SU-DHL-6 (cell line): ENCODE results near the gene DIAPH3.

ENCODE experiments used
- EZH2phosphoT487 ChIP-seq: fragments of 200-600 bp; sonication (generic), shearing (Covaris generic); conservative IDR thresholded peaks from 2 replicates; pipeline ENCODE4 v1.6.1; 2018; ENCODE audit warnings: mild to moderate bottlenecking, antibody characterized with exemption, low read length, moderate library complexity, mixed read lengths
- TF ChIP-seq, protein P1 (sequence below): fragments of 200-600 bp; sonication (generic); IDR thresholded peaks from one replicate; pipeline ENCODE4 v1.5.1; 2017; ENCODE audit warnings: antibody characterized with exemption, mild to moderate bottlenecking, low read length, moderate library complexity; ENCODE audit not compliant: insufficient read depth, poor library complexity, severe bottlenecking

DNA sequence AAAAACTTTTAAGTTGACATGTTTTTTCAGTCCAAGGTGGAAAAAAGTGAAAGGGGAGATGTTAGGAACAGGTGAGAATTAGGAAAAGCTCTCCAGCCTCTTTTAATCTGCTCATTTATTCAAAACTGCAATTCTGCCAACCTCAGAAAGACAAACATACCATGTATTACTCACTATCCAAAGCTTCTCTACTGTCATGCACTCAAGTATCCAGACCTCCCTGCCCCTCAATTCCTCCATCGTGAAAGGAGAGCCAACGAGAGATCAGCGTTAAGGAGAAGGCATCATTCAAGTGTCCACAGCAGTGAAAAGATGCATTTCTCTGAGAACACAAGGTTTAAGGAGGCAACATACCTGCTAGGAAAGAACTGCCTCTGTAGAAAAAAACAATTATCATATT lies 24.5 kb downstream of the DIAPH3 start:
- TF ChIP-seq, protein P1, sequence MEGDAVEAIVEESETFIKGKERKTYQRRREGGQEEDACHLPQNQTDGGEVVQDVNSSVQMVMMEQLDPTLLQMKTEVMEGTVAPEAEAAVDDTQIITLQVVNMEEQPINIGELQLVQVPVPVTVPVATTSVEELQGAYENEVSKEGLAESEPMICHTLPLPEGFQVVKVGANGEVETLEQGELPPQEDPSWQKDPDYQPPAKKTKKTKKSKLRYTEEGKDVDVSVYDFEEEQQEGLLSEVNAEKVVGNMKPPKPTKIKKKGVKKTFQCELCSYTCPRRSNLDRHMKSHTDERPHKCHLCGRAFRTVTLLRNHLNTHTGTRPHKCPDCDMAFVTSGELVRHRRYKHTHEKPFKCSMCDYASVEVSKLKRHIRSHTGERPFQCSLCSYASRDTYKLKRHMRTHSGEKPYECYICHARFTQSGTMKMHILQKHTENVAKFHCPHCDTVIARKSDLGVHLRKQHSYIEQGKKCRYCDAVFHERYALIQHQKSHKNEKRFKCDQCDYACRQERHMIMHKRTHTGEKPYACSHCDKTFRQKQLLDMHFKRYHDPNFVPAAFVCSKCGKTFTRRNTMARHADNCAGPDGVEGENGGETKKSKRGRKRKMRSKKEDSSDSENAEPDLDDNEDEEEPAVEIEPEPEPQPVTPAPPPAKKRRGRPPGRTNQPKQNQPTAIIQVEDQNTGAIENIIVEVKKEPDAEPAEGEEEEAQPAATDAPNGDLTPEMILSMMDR: no peak
- TF ChIP-seq EZH2phosphoT487: no peak
